Suprapubic skin (tissue), 4 donors: Measurements from ENCODE around the gene PTPN14. TPM values are rescaled to one million over a fixed set of nuclear protein-coding genes. Genes with fewer than 3 reads are reported as not detected.

ENCODE experiments used
- DNase-seq, 2 donors: peaks; one replicate each; pipeline ENCODE4 v3.0.0-alpha.2; 2019; ENCODE audit warnings: low spot score in 2 of 2
- H3K27ac ChIP-seq: fragments of 200-600 bp; sonication (generic); one replicate; pipeline ENCODE4 v1.5.1; 2019
- H3K27me3 ChIP-seq: fragments of 200-600 bp; sonication (generic); one replicate; pipeline ENCODE4 v1.5.1; 2019
- H3K36me3 ChIP-seq: fragments of 200-600 bp; sonication (generic); one replicate; pipeline ENCODE4 v1.5.1; 2019
- H3K4me1 ChIP-seq: fragments of 200-600 bp; sonication (generic); one replicate; pipeline ENCODE4 v1.5.1; 2019
- H3K4me3 ChIP-seq: fragments of 200-600 bp; sonication (generic); one replicate; pipeline ENCODE4 v1.5.1; 2019; ENCODE audit warnings: mild to moderate bottlenecking
- H3K9me3 ChIP-seq: fragments of 200-600 bp; sonication (generic); one replicate; pipeline ENCODE4 v1.5.1; 2019
- CTCF ChIP-seq, 2 donors: fragments of 200-600 bp in 1 of 2; fragments of 450-650 bp in 1 of 2; sonication (generic) in 1 of 2; IDR thresholded peaks; one replicate each; pipeline ENCODE4 v1.5.1; 2016 to 2019; ENCODE audit warnings: antibody characterized with exemption in 2 of 2, mild to moderate bottlenecking in 1 of 2, moderate library complexity in 1 of 2
- EP300 ChIP-seq: sonication (generic); formaldehyde crosslinking; IDR thresholded peaks from one replicate; pipeline ENCODE4 v1.6.1; 2017; ENCODE audit warnings: antibody characterized with exemption
- POLR2A ChIP-seq, 2 donors: fragments of 450-650 bp; IDR thresholded peaks; one replicate each; pipeline ENCODE4 v1.6.1; 2017; ENCODE audit warnings: antibody characterized with exemption in 2 of 2, mild to moderate bottlenecking in 2 of 2, moderate library complexity in 2 of 2
- POLR2AphosphoS5 ChIP-seq, 3 donors: sonication (generic); formaldehyde crosslinking; IDR thresholded peaks; one replicate each; pipeline ENCODE4 v1.6.1; 2017; ENCODE audit warnings: antibody characterized with exemption in 3 of 3
- WGBS: methylation state at CpG from one replicate; pipeline ENCODE4 v1.1.5; 2018; 5-methylcytosine and 5-hydroxymethylcytosine counted together
- total RNA-seq, 4 donors: library from RNA; depleted of rRNA; stranded (reverse); fragments of >200 nt; gene quantifications; one replicate each; pipeline ENCODE4 v1.1.0, GENCODE V29; 2016

PTPN14 gene
- total RNA-seq, 4 donors from 2014 or later = 67.9 to 159 (median 96.4) TPM

GRCh38 chr1:214414691-214415090 lies 136.7 kb downstream of the PTPN14 start:
- WGBS = 67% methylated on average over 4 of the region's 4 CpGs
- Histone ChIP-seq H3K4me3 (no peak overlapping the region), H3K4me1 (peaks cover 52% of the 10 kb centered on the region), H3K27me3 (no peaks in the 10 kb centered on the region), H3K27ac (no peak overlapping the region), H3K36me3 (peaks cover 6% of the 10 kb centered on the region), H3K9me3 (no peaks in the 10 kb centered on the region)
- no peak for DNase-seq
- TF ChIP-seq POLR2A (IDR thresholded peaks at IDR 0.05) (no peak), CTCF (IDR thresholded peaks at IDR 0.05) (no peak), POLR2AphosphoS5 (IDR thresholded peaks at IDR 0.05) (no peak), EP300 (no peak)

GRCh38 chr1:214413315-214413714 lies 138.1 kb downstream of the PTPN14 start:
- no peak overlapping the region for H3K4me3 ChIP-seq
- peaks cover 7% of the 10 kb centered on the region for H3K36me3 ChIP-seq
- DNase-seq = no peak
- no peaks in the 10 kb centered on the region for H3K27me3 ChIP-seq
- H3K27ac ChIP-seq = no peak overlapping the region
- H3K9me3 ChIP-seq = no peaks in the 10 kb centered on the region
- peaks cover 40% of the 10 kb centered on the region for H3K4me1 ChIP-seq
- TF ChIP-seq POLR2AphosphoS5 (IDR thresholded peaks at IDR 0.05) (no peak), EP300 (no peak), POLR2A (IDR thresholded peaks at IDR 0.05) (no peak), CTCF (IDR thresholded peaks at IDR 0.05) (no peak)

- Histone ChIP-seq H3K4me1 (peaks cover 6% of the 10 kb centered on the region), H3K9me3 (no peaks in the 10 kb centered on the region), H3K27me3 (no peaks in the 10 kb centered on the region), H3K4me3 (no peak overlapping the region), H3K36me3 (peaks cover 14% of the 10 kb centered on the region), H3K27ac (no peak overlapping the region)
- TF ChIP-seq POLR2AphosphoS5 (IDR thresholded peaks at IDR 0.05) = no peak
- TF ChIP-seq EP300 = no peak
- TF ChIP-seq CTCF (IDR thresholded peaks at IDR 0.05) = no peak
- no peak for TF ChIP-seq POLR2A (IDR thresholded peaks at IDR 0.05)
- no peak for DNase-seq
- WGBS = 70% methylated on average over 9 of the region's 9 CpGs
These were observed 146.7 kb downstream of the PTPN14 start for GRCh38 chr1:214404571-214405213.

GRCh38 chr1:214404154-214404553 lies 147.2 kb downstream of the PTPN14 start:
- H3K4me1 ChIP-seq = peaks cover 6% of the 10 kb centered on the region

GRCh38 chr1:214403431-214403830 lies 148.0 kb downstream of the PTPN14 start:
- Histone ChIP-seq H3K27ac (no peak overlapping the region), H3K36me3 (peaks cover 17% of the 10 kb centered on the region), H3K27me3 (no peaks in the 10 kb centered on the region), H3K9me3 (no peaks in the 10 kb centered on the region), H3K4me3 (no peak overlapping the region), H3K4me1 (peaks cover 6% of the 10 kb centered on the region)
- TF ChIP-seq POLR2A (IDR thresholded peaks at IDR 0.05) (no peak), CTCF (IDR thresholded peaks at IDR 0.05) (no peak), POLR2AphosphoS5 (IDR thresholded peaks at IDR 0.05) (no peak), EP300 (no peak)
- no peak for DNase-seq
- 77% methylated on average over 5 of the region's 5 CpGs for WGBS

More at GRCh38 chr1:214404154-214404553, 147.2 kb downstream of the PTPN14 start:
- Histone ChIP-seq H3K9me3 (no peaks in the 10 kb centered on the region), H3K36me3 (peaks cover 14% of the 10 kb centered on the region), H3K4me3 (no peak overlapping the region), H3K27ac (no peak overlapping the region), H3K27me3 (no peaks in the 10 kb centered on the region)
- DNase-seq = no peak
- WGBS = 87% methylated on average over 4 of the region's 4 CpGs
- TF ChIP-seq POLR2A (IDR thresholded peaks at IDR 0.05) (no peak), POLR2AphosphoS5 (IDR thresholded peaks at IDR 0.05) (no peak), CTCF (IDR thresholded peaks at IDR 0.05) (no peak), EP300 (no peak)
